Measurements from ENCODE around the gene ZNF860.

The ZNF860 gene

GRCh38 chr3:31981206-31982181, at the start of gene ZNF860, which contains the start of gene OSBPL10:
TSS of gene ZNF860 (plus strand) at chr3:31981750. CDS start at chr3:31989080, 7,330 bp downstream.
TSS of gene OSBPL10 (minus strand) at chr3:31981262. CDS start at chr3:31981179, 83 bp downstream.
- DNase-seq, result peak; percentile 48

GRCh38 chr3:31932990-31933389, 48.6 kb upstream of the ZNF860 start:
- DNase-seq, result no peak

GRCh38 chr3:31934018-31934417, 47.5 kb upstream of the ZNF860 start:
- DNase-seq, result no peak

GRCh38 chr3:31934866-31935265, 46.7 kb upstream of the ZNF860 start:
- no peak for DNase-seq

GRCh38 chr3:31936420-31937060, 45.0 kb upstream of the ZNF860 start:
- no peak for DNase-seq

GRCh38 chr3:31937225-31937624, 44.3 kb upstream of the ZNF860 start:
- DNase-seq, result no peak

GRCh38 chr3:31942446-31942845, 39.1 kb upstream of the ZNF860 start:
- DNase-seq, result no peak

- no peak for DNase-seq
Measured at GRCh38 chr3:31943041-31943440, 38.5 kb upstream of the ZNF860 start.

- DNase-seq, result no peak
Measured at GRCh38 chr3:31945738-31946052, 35.9 kb upstream of the ZNF860 start.

- DNase-seq, result no peak
Measured at GRCh38 chr3:31946484-31947081, 35.0 kb upstream of the ZNF860 start.

GRCh38 chr3:31947162-31947561, 34.4 kb upstream of the ZNF860 start:
- DNase-seq, result no peak

- no peak for DNase-seq
Measured at GRCh38 chr3:31947671-31948091, 33.9 kb upstream of the ZNF860 start.

- no peak for DNase-seq
Measured at GRCh38 chr3:31948280-31948679, 33.3 kb upstream of the ZNF860 start.

GRCh38 chr3:31952205-31952604, 29.3 kb upstream of the ZNF860 start:
- DNase-seq, result no peak

- DNase-seq, result no peak
Measured at GRCh38 chr3:31953091-31953490, 28.5 kb upstream of the ZNF860 start.

GRCh38 chr3:31953636-31954035, 27.9 kb upstream of the ZNF860 start:
- DNase-seq, result no peak

- no peak for DNase-seq
Measured at GRCh38 chr3:31955581-31955980, 26.0 kb upstream of the ZNF860 start.

- DNase-seq, result no peak
Measured at GRCh38 chr3:31957106-31957505, 24.4 kb upstream of the ZNF860 start.

GRCh38 chr3:31958701-31959152, 22.8 kb upstream of the ZNF860 start:
- DNase-seq, result no peak

- DNase-seq, result no peak
Measured at GRCh38 chr3:31959251-31959650, 22.3 kb upstream of the ZNF860 start.

- no peak for DNase-seq
Measured at GRCh38 chr3:31959951-31960792, 21.4 kb upstream of the ZNF860 start.

- DNase-seq, result no peak
Measured at GRCh38 chr3:31960793-31961431, 20.6 kb upstream of the ZNF860 start.
